Ovary (tissue), 9 donors: ENCODE results near the gene TACR2. TPM values are rescaled to one million over a fixed set of nuclear protein-coding genes. Genes with fewer than 3 reads are reported as not detected.

Source experiments
- DNase-seq, 5 donors: peaks; one replicate each; pipeline ENCODE4 v3.0.0-alpha.2; 2019 to 2020
- H3K27ac ChIP-seq, 2 donors: fragments of 200-600 bp; one replicate each; pipeline versions ENCODE4 v1.5.1 to v1.8.0; 2019 to 2022
- H3K27me3 ChIP-seq: fragments of 200-600 bp; one replicate; pipeline ENCODE4 v1.8.0; 2022
- H3K36me3 ChIP-seq: fragments of 200-600 bp; sonication (generic); one replicate; pipeline ENCODE4 v1.5.1; 2019
- H3K4me1 ChIP-seq: one replicate; pipeline ENCODE4 v1.8.1; 2013; ENCODE audit warnings: mild to moderate bottlenecking, moderate library complexity; ENCODE audit not compliant: insufficient read depth
- H3K4me3 ChIP-seq: fragments of 200-600 bp; sonication (generic); one replicate; pipeline ENCODE4 v1.5.1; 2017
- H3K9me3 ChIP-seq, 2 donors: fragments of 200-600 bp in 1 of 2; sonication (generic) in 1 of 2; one replicate each; pipeline versions ENCODE4 v1.5.1 to v1.8.1; 2013 to 2019; ENCODE audit warnings: mild to moderate bottlenecking in 1 of 2, moderate library complexity in 1 of 2
- CTCF ChIP-seq, 3 donors: fragments of 450-650 bp in 2 of 3; fragments of 200-600 bp in 1 of 3; IDR thresholded peaks; one replicate each; pipeline versions ENCODE4 v1.5.1 to v1.8.0; 2016 to 2022; ENCODE audit warnings: antibody characterized with exemption in 3 of 3, mild to moderate bottlenecking in 1 of 3
- EP300 ChIP-seq: sonication (generic); formaldehyde crosslinking; IDR thresholded peaks from one replicate; pipeline ENCODE4 v1.6.1; 2017; ENCODE audit warnings: antibody characterized with exemption
- POLR2A ChIP-seq: fragments of 450-650 bp; IDR thresholded peaks from one replicate; pipeline ENCODE4 v1.6.1; 2017; ENCODE audit warnings: antibody characterized with exemption, mild to moderate bottlenecking, moderate library complexity
- WGBS, 3 donors: extraction: QIAGEN DNeasy Blood & Tissue Kit in 1 of 3; methylation state at CpG; one replicate each; pipeline versions ENCODE4 v1.1.5 to v1.1.7; 2013 to 2017; 5-methylcytosine and 5-hydroxymethylcytosine counted together
- intact Hi-C, 4 donors: fragments of 100-400 bp; cut with DNase I; formaldehyde crosslinking; loops; one replicate each; pipeline versions ENCODE4 v1.11.0 to v1.15.1; 2022 to 2023
- polyA plus RNA-seq, 2 donors: library from polyadenylated mRNA; stranded (reverse); fragments of 200-250 nt in 1 of 2; fragments of 350-450 nt in 1 of 2; fragmentation: Illumina TruSeq in 1 of 2; extraction: RNeasy Lipid Tissue Mini Kit (QIAGEN cat#74804) in 1 of 2; gene quantifications; one replicate each; pipeline ENCODE4 v1.2.3, GENCODE V29; 2013 to 2014
- total RNA-seq, 7 donors: library from RNA; depleted of rRNA in 2 of 7; stranded (reverse); fragments of >200 nt in 2 of 7; fragmentation: NEBNext Ultra II Directional in 3 of 7; extraction: Animal tissue kit (Norgen Biotek cat#: 25700) in 3 of 7; gene quantifications; one replicate each; pipeline versions ENCODE4 v1.1.0 to v1.2.4, GENCODE V29; 2016 to 2023
- donor health status: DM: no; HTN: no; CAD: no; lungs with moderate emphysema.
- donor health status: DM: no; HTN: no; CAD: no.
- donor health status: Bipolar disorder and iron deficiency.
- donor health status: DM: yes; HTN: yes; CAD: no.
- donor health status: DM: no; HTN: no; CAD: no.
- donor health status: DM: yes; HTN: yes; CAD: no.

TACR2 gene
- total and polyA plus RNA-seq, 9 donors: 1.0 to 6.2 (median 2.2) TPM

DNA sequence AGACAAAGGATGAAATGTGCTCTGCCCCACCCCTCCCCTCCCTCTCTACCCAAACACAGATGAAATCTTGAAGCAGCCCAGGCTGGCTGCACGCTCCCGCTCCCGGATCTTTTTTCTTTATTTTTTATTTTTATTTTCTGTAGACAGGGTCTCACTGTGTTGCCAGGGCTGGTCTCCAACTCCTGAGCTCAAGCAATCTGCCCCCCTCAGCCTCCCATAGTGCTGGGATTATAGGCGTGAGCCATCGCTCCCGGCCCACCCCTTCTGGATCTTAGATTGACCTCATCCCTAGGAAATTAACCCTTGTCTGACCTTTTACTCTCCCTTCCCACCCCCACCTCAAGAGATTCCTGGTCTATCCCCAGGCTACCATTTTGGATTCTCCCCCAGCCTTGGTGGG is 14.3 kb downstream of the TACR2 start:
- Histone ChIP-seq H3K36me3 (no peaks in the 10 kb centered on the region), H3K27me3 (no peaks in the 10 kb centered on the region), H3K4me3 (no peak overlapping the region), H3K27ac (no peak overlapping the region), H3K9me3 (no peaks in the 10 kb centered on the region), H3K4me1 (peaks cover 18% of the 10 kb centered on the region)
- TF ChIP-seq CTCF (IDR thresholded peaks at IDR 0.05): no peak
- no peak for TF ChIP-seq POLR2A
- no peak for TF ChIP-seq EP300
- WGBS, 3 donors: 48 to 57% (median 50%) methylated on average over 6 of the region's 6 CpGs
- intact Hi-C loops: loop anchor here in 1 of 4 donors (10.0 kb wide), 1 partner anchor 498 kb away; the partner anchor contains the start of gene DDX50
- DNase-seq: peak in 1 of 5 donors; percentile 47

DNA sequence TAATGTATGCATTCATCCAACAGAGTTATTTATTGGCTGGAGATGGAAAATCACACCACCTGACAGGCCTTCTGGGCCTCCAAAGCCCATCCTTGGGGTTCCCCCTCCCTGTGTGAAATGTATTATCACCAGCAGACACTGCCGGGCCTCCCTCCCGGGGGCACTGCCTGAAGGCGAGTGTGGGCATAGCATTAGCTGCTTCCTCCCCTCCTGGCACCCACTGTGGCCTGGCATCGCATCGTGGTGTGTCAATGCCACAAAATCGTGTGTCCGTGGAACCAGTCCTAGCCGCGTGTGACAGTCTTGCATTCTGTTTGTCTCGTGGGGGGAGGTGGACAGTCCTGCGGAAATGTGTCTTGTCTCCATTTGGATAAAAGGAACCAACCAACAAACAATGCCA is 15.3 kb downstream of the TACR2 start:
- TF ChIP-seq POLR2A: no peak
- TF ChIP-seq CTCF (IDR thresholded peaks at IDR 0.05): no peak
- no peak for TF ChIP-seq EP300
- H3K27me3 ChIP-seq: no peaks in the 10 kb centered on the region
- 88 to 93% (median 89%) methylated on average over 11 of the region's 11 CpGs for WGBS, 3 donors
- H3K27ac ChIP-seq: no peak overlapping the region
- DNase-seq: no peak
- peaks cover 15% of the 10 kb centered on the region for H3K4me1 ChIP-seq
- intact Hi-C loops: loop anchor here in 1 of 4 donors (10.0 kb wide), 1 partner anchor 497 kb away; the partner anchor contains the start of gene DDX50
- H3K9me3 ChIP-seq: no peaks in the 10 kb centered on the region
- no peaks in the 10 kb centered on the region for H3K36me3 ChIP-seq
- H3K4me3 ChIP-seq: no peak overlapping the region

DNA sequence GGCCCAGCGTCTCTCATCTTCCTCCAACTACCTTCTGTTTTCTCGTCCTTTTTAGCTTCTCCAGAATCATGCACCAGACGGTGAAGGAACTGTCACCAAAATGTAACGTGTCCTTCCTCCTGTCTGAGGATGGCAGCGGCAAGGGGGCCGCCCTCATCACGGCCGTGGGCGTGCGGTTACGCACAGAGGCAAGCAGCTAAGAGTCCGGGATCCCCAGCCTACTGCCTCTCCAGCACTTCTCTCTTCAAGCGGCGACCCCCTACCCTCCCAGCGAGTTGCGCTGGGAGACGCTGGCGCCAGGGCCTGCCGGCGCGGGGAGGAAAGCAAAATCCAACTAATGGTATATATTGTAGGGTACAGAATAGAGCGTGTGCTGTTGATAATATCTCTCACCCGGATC is 15.8 kb downstream of the TACR2 start:
- no peak for DNase-seq
- no peaks in the 10 kb centered on the region for H3K36me3 ChIP-seq
- no peak for TF ChIP-seq EP300
- TF ChIP-seq POLR2A: no peak
- no peak for TF ChIP-seq CTCF (IDR thresholded peaks at IDR 0.05)
- no peak overlapping the region for H3K27ac ChIP-seq
- WGBS, 3 donors: 95 to 97% (median 95%) methylated on average over 23 of the region's 23 CpGs
- no peak overlapping the region for H3K4me3 ChIP-seq
- H3K27me3 ChIP-seq: no peaks in the 10 kb centered on the region
- H3K9me3 ChIP-seq: no peaks in the 10 kb centered on the region
- intact Hi-C loops: loop anchor here in 1 of 4 donors (10.0 kb wide), 1 partner anchor 496 kb away; the partner anchor contains the start of gene DDX50
- H3K4me1 ChIP-seq: peaks cover 13% of the 10 kb centered on the region

DNA sequence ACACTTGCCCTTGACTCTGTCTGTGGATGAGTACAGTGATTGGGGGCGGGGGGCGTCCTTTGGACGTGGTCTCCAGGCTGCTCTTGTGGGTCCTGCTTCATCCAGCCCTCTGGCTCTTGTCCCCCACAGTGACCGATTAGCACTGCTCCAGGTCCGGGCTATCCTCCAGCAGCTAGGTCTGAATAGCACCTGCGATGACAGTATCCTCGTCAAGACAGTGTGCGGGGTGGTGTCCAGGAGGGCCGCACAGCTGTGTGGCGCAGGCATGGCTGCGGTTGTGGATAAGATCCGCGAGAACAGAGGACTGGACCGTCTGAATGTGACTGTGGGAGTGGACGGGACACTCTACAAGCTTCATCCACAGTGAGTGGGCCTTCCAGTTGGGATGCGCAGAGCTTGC is 18.3 kb downstream of the TACR2 start:
- H3K27ac ChIP-seq: peak overlapping the region; percentile 9 to 62
- 22 to 26% (median 25%) methylated on average over 16 of the region's 16 CpGs for WGBS, 3 donors
- no peaks in the 10 kb centered on the region for H3K36me3 ChIP-seq
- no peaks in the 10 kb centered on the region for H3K27me3 ChIP-seq
- H3K4me1 ChIP-seq: peaks cover 13% of the 10 kb centered on the region
- TF ChIP-seq CTCF (IDR thresholded peaks at IDR 0.05): no peak
- TF ChIP-seq EP300: no peak
- TF ChIP-seq POLR2A: no peak
- no peaks in the 10 kb centered on the region for H3K9me3 ChIP-seq
- peak in 1 of 5 donors; percentile 53 for DNase-seq
- intact Hi-C loops: no loop called here
- no peak overlapping the region for H3K4me3 ChIP-seq
